K562 (cell line): ENCODE measurements around the gene POR. TPM values are rescaled to one million over a fixed set of nuclear protein-coding genes. Genes with fewer than 3 reads are reported as not detected.

Experiments used
- CTCFL ChIP-seq: IDR thresholded peaks from 2 replicates; pipeline ENCODE4 v1.6.1; 2011; ENCODE audit warnings: borderline replicate concordance, low read depth, mild to moderate bottlenecking, moderate library complexity, low read length; ENCODE audit not compliant: insufficient read depth, poor library complexity, severe bottlenecking
- GATAD2B ChIP-seq: fragments of 450-650 bp; IDR thresholded peaks from 2 replicates; pipeline ENCODE4 v1.6.1; 2017; ENCODE audit warnings: mild to moderate bottlenecking, borderline replicate concordance
- HNRNPK ChIP-seq: fragments of 200-400 bp; formaldehyde crosslinking; IDR thresholded peaks from one replicate; pipeline ENCODE4 v1.6.1; 2018; ENCODE audit warnings: mild to moderate bottlenecking, low read depth, low read length; ENCODE audit not compliant: poor library complexity, severe bottlenecking
- JUND ChIP-seq, 2 experiments: IDR thresholded peaks; 2 replicates in 1 of 2; 3 replicates in 1 of 2; pipeline ENCODE4 v1.6.1; 2011; ENCODE audit warnings: borderline replicate concordance in 2 of 2, low read depth in 2 of 2, low read length in 2 of 2, improper control_type of control experiment in 1 of 2, missing biosample characterization in 1 of 2, missing genetic modification characterization in 1 of 2, missing genetic modification reagents in 1 of 2
- KAT2B ChIP-seq: IDR thresholded peaks from one replicate; pipeline ENCODE4 v1.6.1; 2012; ENCODE audit warnings: low read depth, mild to moderate bottlenecking, control low read depth, inconsistent platforms, low read length, moderate library complexity
- KDM4B ChIP-seq, 2 experiments: fragments of 450-650 bp in 1 of 2; sonication (generic) in 1 of 2; IDR thresholded peaks; 2 replicates each; pipeline ENCODE4 v1.6.1; 2016 to 2017; ENCODE audit warnings: borderline replicate concordance in 2 of 2, antibody characterized with exemption in 1 of 2, low read depth in 1 of 2, mild to moderate bottlenecking in 1 of 2
- NCOA1 ChIP-seq: fragments of 450-650 bp; IDR thresholded peaks from 2 replicates; pipeline ENCODE4 v1.6.1; 2016; ENCODE audit warnings: low read depth
- NFIC ChIP-seq: fragments of 450-650 bp; IDR thresholded peaks from 2 replicates; pipeline ENCODE4 v1.6.1; 2017; ENCODE audit warnings: mild to moderate bottlenecking, inconsistent platforms
- RBM17 ChIP-seq: fragments of 200-400 bp; formaldehyde crosslinking; IDR thresholded peaks from 2 replicates; pipeline ENCODE4 v1.6.1; 2017; ENCODE audit warnings: low read depth, mild to moderate bottlenecking, low read length, borderline replicate concordance
- SMAD2 ChIP-seq: fragments of 150-350 bp; IDR thresholded peaks from 2 replicates; pipeline ENCODE4 v1.6.1; 2014; ENCODE audit warnings: low read depth, mild to moderate bottlenecking, low read length
- STAT5B ChIP-seq: fragments of 250-450 bp; sonication (Bioruptor Pico); IDR thresholded peaks from 2 replicates; pipeline ENCODE4 v1.8.0; 2021; ENCODE audit warnings: mild to moderate bottlenecking, inconsistent platforms
- TSC22D4 ChIP-seq: fragments of 450-650 bp; IDR thresholded peaks from 2 replicates; pipeline ENCODE4 v1.6.1; 2016; ENCODE audit warnings: missing genetic modification characterization, missing biosample characterization, control low read depth
- polyA plus RNA-seq, 8 experiments: library from polyadenylated mRNA; depleted of rRNA in 4 of 8; stranded (reverse) in 5 of 8; unstranded in 3 of 8; fragments of >200 nt; fragmentation: Nextera tagmentation in 2 of 8; fragmentation: Illumina TruSeq in 1 of 8; extraction: Ambion mirVana in 2 of 8; extraction: Trizol in 1 of 8; gene quantifications; 2 replicates each; pipeline versions ENCODE4 v1.2.1 to v1.2.3, GENCODE V29; 2011 to 2014; ENCODE audit warnings: inconsistent platforms in 1 of 8, missing spikeins in 1 of 8
- total RNA-seq, 7 experiments: library from RNA; depleted of rRNA in 6 of 7; stranded (reverse); fragments of >200 nt in 6 of 7; fragmentation: Illumina TruSeq in 2 of 7; extraction: Trizol in 2 of 7; gene quantifications; 2 replicates each; pipeline versions ENCODE4 v1.2.1 to v1.2.3, GENCODE V29; 2011 to 2021; ENCODE audit warnings: low replicate concordance in 1 of 7
- TF ChIP-seq, protein P1 (sequence below): fragments of 450-650 bp; IDR thresholded peaks from 2 replicates; pipeline ENCODE4 v1.6.1; 2016; ENCODE audit warnings: low read depth
- TF ChIP-seq, protein P2 (sequence below): IDR thresholded peaks from 2 replicates; pipeline ENCODE4 v1.6.1; 2014; ENCODE audit warnings: antibody characterized with exemption
- TF ChIP-seq, protein P3 (sequence below): fragments of 250-450 bp; sonication (Bioruptor Pico); IDR thresholded peaks from 2 replicates; pipeline ENCODE4 v1.6.1; 2021; ENCODE audit warnings: mild to moderate bottlenecking

The POR gene
- total and polyA plus RNA-seq, 9 of the 15 experiments (the other 6 are each of a cell fraction or from before 2014, with no cell fraction given) = 4.7 to 142 (median 40.8) TPM

- TF ChIP-seq, protein P1, sequence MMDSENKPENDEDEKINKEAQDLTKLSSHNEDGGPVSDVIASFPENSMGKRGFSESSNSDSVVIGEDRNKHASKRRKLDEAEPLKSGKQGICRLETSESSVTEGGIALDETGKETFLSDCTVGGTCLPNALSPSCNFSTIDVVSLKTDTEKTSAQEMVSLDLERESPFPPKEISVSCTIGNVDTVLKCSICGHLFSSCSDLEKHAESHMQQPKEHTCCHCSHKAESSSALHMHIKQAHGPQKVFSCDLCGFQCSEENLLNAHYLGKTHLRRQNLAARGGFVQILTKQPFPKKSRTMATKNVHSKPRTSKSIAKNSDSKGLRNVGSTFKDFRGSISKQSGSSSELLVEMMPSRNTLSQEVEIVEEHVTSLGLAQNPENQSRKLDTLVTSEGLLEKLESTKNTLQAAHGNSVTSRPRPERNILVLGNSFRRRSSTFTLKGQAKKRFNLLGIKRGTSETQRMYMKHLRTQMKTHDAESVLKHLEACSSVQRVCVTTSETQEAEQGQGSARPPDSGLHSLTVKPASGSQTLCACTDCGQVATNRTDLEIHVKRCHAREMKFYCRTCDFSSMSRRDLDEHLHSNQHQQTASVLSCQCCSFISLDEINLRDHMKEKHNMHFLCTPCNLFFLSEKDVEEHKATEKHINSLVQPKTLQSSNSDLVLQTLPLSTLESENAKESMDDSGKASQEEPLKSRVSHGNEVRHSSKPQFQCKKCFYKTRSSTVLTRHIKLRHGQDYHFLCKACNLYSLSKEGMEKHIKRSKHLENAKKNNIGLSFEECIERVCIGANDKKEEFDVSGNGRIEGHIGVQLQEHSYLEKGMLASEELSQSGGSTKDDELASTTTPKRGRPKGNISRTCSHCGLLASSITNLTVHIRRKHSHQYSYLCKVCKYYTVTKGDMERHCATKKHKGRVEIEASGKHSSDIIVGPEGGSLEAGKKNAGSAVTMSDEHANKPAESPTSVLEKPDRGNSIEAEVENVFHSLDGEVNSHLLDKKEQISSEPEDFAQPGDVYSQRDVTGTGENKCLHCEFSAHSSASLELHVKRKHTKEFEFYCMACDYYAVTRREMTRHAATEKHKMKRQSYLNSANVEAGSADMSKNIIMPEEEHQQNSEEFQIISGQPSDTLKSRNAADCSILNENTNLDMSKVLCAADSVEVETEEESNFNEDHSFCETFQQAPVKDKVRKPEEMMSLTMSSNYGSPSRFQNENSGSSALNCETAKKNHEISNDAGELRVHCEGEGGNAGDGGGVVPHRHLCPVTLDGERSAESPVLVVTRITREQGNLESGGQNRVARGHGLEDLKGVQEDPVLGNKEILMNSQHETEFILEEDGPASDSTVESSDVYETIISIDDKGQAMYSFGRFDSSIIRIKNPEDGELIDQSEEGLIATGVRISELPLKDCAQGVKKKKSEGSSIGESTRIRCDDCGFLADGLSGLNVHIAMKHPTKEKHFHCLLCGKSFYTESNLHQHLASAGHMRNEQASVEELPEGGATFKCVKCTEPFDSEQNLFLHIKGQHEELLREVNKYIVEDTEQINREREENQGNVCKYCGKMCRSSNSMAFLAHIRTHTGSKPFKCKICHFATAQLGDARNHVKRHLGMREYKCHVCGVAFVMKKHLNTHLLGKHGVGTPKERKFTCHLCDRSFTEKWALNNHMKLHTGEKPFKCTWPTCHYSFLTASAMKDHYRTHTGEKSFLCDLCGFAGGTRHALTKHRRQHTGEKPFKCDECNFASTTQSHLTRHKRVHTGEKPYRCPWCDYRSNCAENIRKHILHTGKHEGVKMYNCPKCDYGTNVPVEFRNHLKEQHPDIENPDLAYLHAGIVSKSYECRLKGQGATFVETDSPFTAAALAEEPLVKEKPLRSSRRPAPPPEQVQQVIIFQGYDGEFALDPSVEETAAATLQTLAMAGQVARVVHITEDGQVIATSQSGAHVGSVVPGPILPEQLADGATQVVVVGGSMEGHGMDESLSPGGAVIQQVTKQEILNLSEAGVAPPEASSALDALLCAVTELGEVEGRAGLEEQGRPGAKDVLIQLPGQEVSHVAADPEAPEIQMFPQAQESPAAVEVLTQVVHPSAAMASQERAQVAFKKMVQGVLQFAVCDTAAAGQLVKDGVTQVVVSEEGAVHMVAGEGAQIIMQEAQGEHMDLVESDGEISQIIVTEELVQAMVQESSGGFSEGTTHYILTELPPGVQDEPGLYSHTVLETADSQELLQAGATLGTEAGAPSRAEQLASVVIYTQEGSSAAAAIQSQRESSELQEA = no peak
- TF ChIP-seq, protein P2, sequence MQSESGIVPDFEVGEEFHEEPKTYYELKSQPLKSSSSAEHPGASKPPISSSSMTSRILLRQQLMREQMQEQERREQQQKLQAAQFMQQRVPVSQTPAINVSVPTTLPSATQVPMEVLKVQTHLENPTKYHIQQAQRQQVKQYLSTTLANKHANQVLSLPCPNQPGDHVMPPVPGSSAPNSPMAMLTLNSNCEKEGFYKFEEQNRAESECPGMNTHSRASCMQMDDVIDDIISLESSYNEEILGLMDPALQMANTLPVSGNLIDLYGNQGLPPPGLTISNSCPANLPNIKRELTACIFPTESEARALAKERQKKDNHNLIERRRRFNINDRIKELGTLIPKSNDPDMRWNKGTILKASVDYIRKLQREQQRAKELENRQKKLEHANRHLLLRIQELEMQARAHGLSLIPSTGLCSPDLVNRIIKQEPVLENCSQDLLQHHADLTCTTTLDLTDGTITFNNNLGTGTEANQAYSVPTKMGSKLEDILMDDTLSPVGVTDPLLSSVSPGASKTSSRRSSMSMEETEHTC = no peak
- TF ChIP-seq RBM17 (no peak), HNRNPK (no peak), STAT5B (no peak), KAT2B (no peak), SMAD2 (no peak), CTCFL (no peak), KDM4B (IDR thresholded peaks at IDR 0.05; ENCODE audit: borderline replicate concordance in 2 of 2, low read depth in 1 of 2) (no peak), TSC22D4 (tag) (no peak), NCOA1 (no peak), JUND (IDR thresholded peaks at IDR 0.05; ENCODE audit: borderline replicate concordance, low read depth, low read length) (no peak), JUND (tag; IDR thresholded peaks at IDR 0.05; ENCODE audit: borderline replicate concordance, low read depth, low read length) (no peak), GATAD2B (no peak), NFIC (no peak; the same call in 1 of the 2 replicates)
- TF ChIP-seq, protein P3, sequence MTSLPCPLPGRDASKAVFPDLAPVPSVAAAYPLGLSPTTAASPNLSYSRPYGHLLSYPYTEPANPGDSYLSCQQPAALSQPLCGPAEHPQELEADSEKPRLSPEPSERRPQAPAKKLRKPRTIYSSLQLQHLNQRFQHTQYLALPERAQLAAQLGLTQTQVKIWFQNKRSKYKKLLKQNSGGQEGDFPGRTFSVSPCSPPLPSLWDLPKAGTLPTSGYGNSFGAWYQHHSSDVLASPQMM (CRISPR knock-in tag) = no peak
These were observed 78.9 kb downstream of the POR start (continued) for GRCh38 chr7:75993689-75994387.
